GDM1 (cell line): Measurements from ENCODE around the gene APOB.

ENCODE experiments used
- DNase-seq: peaks from one replicate; lab custom pipeline; 2025; lab: John Stamatoyannopoulos, UW

APOB gene

GRCh38 chr2:21046506-21046905 lies 2.6 kb upstream of the APOB start:
- DNase-seq, result no peak

GRCh38 chr2:21044694-21045371 lies 960 bp upstream of the APOB start:
- no peak for DNase-seq

GRCh38 chr2:21042958-21043743 lies 722 bp downstream of the APOB start:
- peak; percentile 5 for DNase-seq

GRCh38 chr2:21042708-21042957 lies 1.2 kb downstream of the APOB start:
- DNase-seq, result no peak

GRCh38 chr2:21041943-21042707 lies 1.7 kb downstream of the APOB start:
- no peak for DNase-seq

- no peak for DNase-seq
Measured at GRCh38 chr2:21041462-21041861, 2.4 kb downstream of the APOB start.

GRCh38 chr2:21040468-21041377 lies 3.1 kb downstream of the APOB start:
- DNase-seq, result no peak

GRCh38 chr2:21039979-21040467 lies 3.9 kb downstream of the APOB start:
- DNase-seq, result no peak

- no peak for DNase-seq
Measured at GRCh38 chr2:21039080-21039556, 4.8 kb downstream of the APOB start.

- DNase-seq, result no peak
Measured at GRCh38 chr2:21038403-21039073, 5.3 kb downstream of the APOB start.

GRCh38 chr2:21037671-21038108 lies 6.2 kb downstream of the APOB start:
- DNase-seq, result no peak

- no peak for DNase-seq
Measured at GRCh38 chr2:21036708-21037670, 6.9 kb downstream of the APOB start.

- DNase-seq, result no peak
Measured at GRCh38 chr2:21035974-21036707, 7.7 kb downstream of the APOB start.

GRCh38 chr2:21035282-21035973 lies 8.4 kb downstream of the APOB start:
- no peak for DNase-seq

- no peak for DNase-seq
Measured at GRCh38 chr2:21034972-21035279, 8.9 kb downstream of the APOB start.

- no peak for DNase-seq
Measured at GRCh38 chr2:21034156-21034971, 9.5 kb downstream of the APOB start.

GRCh38 chr2:21033237-21034155 lies 10.4 kb downstream of the APOB start:
- DNase-seq, result no peak
